HEK293 (cell line): Measurements from ENCODE around the gene SVIL.

Experiments used
- CTCF ChIA-PET: fragments of 350-600 bp; formaldehyde crosslinking; extraction: SDS; loops from one replicate; lab custom pipeline; 2021; ENCODE audit warnings: antibody characterized with exemption; lab: Yijun Ruan, JAX
- POLR2A ChIA-PET: fragments of 300-600 bp; formaldehyde crosslinking; extraction: SDS; loops from one replicate; lab custom pipeline; 2020; ENCODE audit warnings: antibody characterized with exemption, inconsistent platforms; lab: Yijun Ruan, JAX
- H3K27ac ChIP-seq: fragments of 200-500 bp; sonication (Bioruptor generic); 2 replicates; pipeline ENCODE4 v1.5.1; 2014; ENCODE audit warnings: low read depth, low read length, control low read depth, inconsistent platforms; ENCODE audit errors: extremely low read depth
- H3K36me3 ChIP-seq, 2 experiments: fragments of 200-500 bp in 1 of 2; sonication (Bioruptor generic) in 1 of 2; 1 replicate in 1 of 2; 2 replicates in 1 of 2; pipeline ENCODE4 v1.5.1; 2014 to 2017; ENCODE audit warnings: inconsistent platforms in 2 of 2, low read length in 2 of 2; ENCODE audit not compliant: control insufficient read depth in 2 of 2, insufficient read depth in 1 of 2
- H3K4me1 ChIP-seq: fragments of 200-500 bp; sonication (Bioruptor generic); 2 replicates; pipeline ENCODE4 v1.5.1; 2014; ENCODE audit warnings: mild to moderate bottlenecking, low read length, inconsistent platforms; ENCODE audit not compliant: control insufficient read depth, insufficient read depth
- H3K4me3 ChIP-seq: 2 replicates; pipeline ENCODE4 v1.5.1; 2011; ENCODE audit warnings: low read depth, mild to moderate bottlenecking, control low read depth, low read length, moderate library complexity
- H3K9me3 ChIP-seq: fragments of 200-500 bp; sonication (Bioruptor generic); 2 replicates; pipeline ENCODE4 v1.5.1; 2014; ENCODE audit warnings: low read depth, low read length, inconsistent platforms; ENCODE audit not compliant: control insufficient read depth, insufficient read depth
- FEZF1 ChIP-seq: fragments of 450-650 bp; formaldehyde crosslinking; IDR thresholded peaks from 2 replicates; pipeline ENCODE4 v1.5.1; 2016; ENCODE audit warnings: missing biosample characterization, missing genetic modification characterization
- HOXD13 ChIP-seq: sonication (generic); formaldehyde crosslinking; IDR thresholded peaks from 2 replicates; pipeline ENCODE4 v1.8.0; 2022; ENCODE audit warnings: missing genetic modification reagents, borderline replicate concordance
- RBAK ChIP-seq: fragments of 450-650 bp; formaldehyde crosslinking; IDR thresholded peaks from 2 replicates; pipeline ENCODE4 v1.5.1; 2016; ENCODE audit warnings: missing biosample characterization, missing genetic modification characterization
- TRIM28 ChIP-seq: IDR thresholded peaks from 2 replicates; pipeline ENCODE4 v1.6.1; 2011; ENCODE audit warnings: low read length, control low read depth, borderline replicate concordance
- ZFHX2 ChIP-seq: fragments of 450-650 bp; formaldehyde crosslinking; conservative IDR thresholded peaks from 2 replicates; pipeline ENCODE4 v1.5.1; 2016; ENCODE audit warnings: missing biosample characterization, missing genetic modification characterization
- ZNF48 ChIP-seq: fragments of 450-650 bp; formaldehyde crosslinking; IDR thresholded peaks from 2 replicates; pipeline ENCODE4 v1.5.1; 2016; ENCODE audit warnings: missing biosample characterization, missing genetic modification characterization
- ZNF596 ChIP-seq: fragments of 450-650 bp; IDR thresholded peaks from 2 replicates; pipeline ENCODE4 v1.5.0; 2018; ENCODE audit warnings: missing biosample characterization, mild to moderate bottlenecking, missing genetic modification characterization, moderate library complexity
- ZNF777 ChIP-seq: fragments of 450-650 bp; formaldehyde crosslinking; IDR thresholded peaks from 2 replicates; pipeline ENCODE4 v1.5.1; 2017; ENCODE audit warnings: missing biosample characterization, missing genetic modification characterization, borderline replicate concordance
- ZNF791 ChIP-seq: fragments of 450-650 bp; formaldehyde crosslinking; IDR thresholded peaks from 2 replicates; pipeline ENCODE4 v1.5.1; 2016; ENCODE audit warnings: missing biosample characterization, missing genetic modification characterization
- ZNF837 ChIP-seq: fragments of 450-650 bp; formaldehyde crosslinking; IDR thresholded peaks from 2 replicates; pipeline ENCODE4 v1.5.1; 2016; ENCODE audit warnings: missing biosample characterization, missing genetic modification characterization
- TF ChIP-seq, protein P1 (sequence below): fragments of 450-650 bp; formaldehyde crosslinking; IDR thresholded peaks from 2 replicates; pipeline ENCODE4 v1.5.1; 2016; ENCODE audit warnings: missing biosample characterization, missing genetic modification characterization
- TF ChIP-seq, protein P2 (sequence below): fragments of 450-650 bp; formaldehyde crosslinking; IDR thresholded peaks from 2 replicates; pipeline ENCODE4 v1.5.1; 2016; ENCODE audit warnings: missing biosample characterization, missing genetic modification characterization
- TF ChIP-seq, protein P3 (sequence below): fragments of 450-650 bp; formaldehyde crosslinking; IDR thresholded peaks from 2 replicates; pipeline ENCODE4 v1.5.1; 2016; ENCODE audit warnings: missing biosample characterization, missing genetic modification characterization
- TF ChIP-seq, protein P4 (sequence below): fragments of 450-650 bp; formaldehyde crosslinking; IDR thresholded peaks from 2 replicates; pipeline ENCODE4 v1.5.1; 2016; ENCODE audit warnings: missing biosample characterization, missing genetic modification characterization, borderline replicate concordance
- TF ChIP-seq, protein P5 (sequence below): fragments of 450-650 bp; formaldehyde crosslinking; IDR thresholded peaks from 2 replicates; pipeline ENCODE4 v1.5.1; 2016; ENCODE audit warnings: missing biosample characterization, missing genetic modification characterization, borderline replicate concordance

Gene SVIL

DNA sequence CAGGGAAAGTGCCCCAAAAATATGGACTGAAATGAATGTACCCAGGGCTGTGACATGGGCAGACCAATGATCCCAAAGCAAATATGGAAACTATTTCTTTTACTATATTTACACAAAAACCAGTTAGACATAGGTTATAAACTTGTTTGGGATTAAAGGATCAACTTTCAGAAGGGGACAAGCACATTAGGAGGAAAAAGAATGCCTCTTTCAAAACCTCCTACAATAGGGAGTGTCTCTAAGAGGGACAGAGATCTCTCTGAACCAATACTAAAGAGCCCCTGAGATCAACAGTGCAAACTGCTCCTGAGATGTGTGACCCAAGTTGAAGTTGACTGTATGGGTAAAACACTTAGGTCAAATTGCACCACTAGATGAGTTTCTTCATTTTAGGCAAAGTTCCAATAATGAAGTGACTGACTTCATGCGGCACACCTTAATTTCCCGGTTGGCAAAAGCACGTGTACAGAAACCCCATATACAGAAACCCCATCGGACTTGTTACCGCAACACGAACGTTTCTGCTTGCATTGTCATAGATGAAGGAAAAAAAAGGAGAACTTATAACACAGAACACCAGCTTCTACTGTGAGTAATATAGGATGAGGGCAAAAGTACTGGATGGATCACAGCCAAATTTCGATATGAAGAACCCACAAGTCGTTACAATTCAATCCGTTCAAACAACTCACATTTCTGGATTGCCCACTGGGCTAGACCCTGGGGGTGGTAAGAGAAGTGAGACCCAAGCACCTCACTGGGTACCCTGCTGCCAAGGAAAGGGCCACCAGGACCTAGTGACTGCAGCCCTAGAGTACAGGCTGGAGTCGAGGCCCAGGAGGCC lies 4.3 kb downstream of the SVIL start:
- Histone ChIP-seq H3K27ac (no peak overlapping the region), H3K4me1 (peaks cover 25% of the 10 kb centered on the region)
- CTCF ChIA-PET, result interaction anchor here (1.1 kb wide), 1 partner anchor 12 kb away, joined by 4 read pairs; no protein-coding TSS in a partner anchor
- TF ChIP-seq ZFHX2 (no peak), ZNF837 (tag by site-specific recombination) (no peak), ZNF777 (no peak), HOXD13 (CRISPR knock-in tag) (no peak), TRIM28 (no peak), ZNF48 (no peak), ZNF791 (tag by site-specific recombination) (no peak), FEZF1 (tag by site-specific recombination) (no peak), ZNF596 (tag by site-specific recombination) (no peak), RBAK (tag by site-specific recombination) (no peak)
- TF ChIP-seq, protein P1, sequence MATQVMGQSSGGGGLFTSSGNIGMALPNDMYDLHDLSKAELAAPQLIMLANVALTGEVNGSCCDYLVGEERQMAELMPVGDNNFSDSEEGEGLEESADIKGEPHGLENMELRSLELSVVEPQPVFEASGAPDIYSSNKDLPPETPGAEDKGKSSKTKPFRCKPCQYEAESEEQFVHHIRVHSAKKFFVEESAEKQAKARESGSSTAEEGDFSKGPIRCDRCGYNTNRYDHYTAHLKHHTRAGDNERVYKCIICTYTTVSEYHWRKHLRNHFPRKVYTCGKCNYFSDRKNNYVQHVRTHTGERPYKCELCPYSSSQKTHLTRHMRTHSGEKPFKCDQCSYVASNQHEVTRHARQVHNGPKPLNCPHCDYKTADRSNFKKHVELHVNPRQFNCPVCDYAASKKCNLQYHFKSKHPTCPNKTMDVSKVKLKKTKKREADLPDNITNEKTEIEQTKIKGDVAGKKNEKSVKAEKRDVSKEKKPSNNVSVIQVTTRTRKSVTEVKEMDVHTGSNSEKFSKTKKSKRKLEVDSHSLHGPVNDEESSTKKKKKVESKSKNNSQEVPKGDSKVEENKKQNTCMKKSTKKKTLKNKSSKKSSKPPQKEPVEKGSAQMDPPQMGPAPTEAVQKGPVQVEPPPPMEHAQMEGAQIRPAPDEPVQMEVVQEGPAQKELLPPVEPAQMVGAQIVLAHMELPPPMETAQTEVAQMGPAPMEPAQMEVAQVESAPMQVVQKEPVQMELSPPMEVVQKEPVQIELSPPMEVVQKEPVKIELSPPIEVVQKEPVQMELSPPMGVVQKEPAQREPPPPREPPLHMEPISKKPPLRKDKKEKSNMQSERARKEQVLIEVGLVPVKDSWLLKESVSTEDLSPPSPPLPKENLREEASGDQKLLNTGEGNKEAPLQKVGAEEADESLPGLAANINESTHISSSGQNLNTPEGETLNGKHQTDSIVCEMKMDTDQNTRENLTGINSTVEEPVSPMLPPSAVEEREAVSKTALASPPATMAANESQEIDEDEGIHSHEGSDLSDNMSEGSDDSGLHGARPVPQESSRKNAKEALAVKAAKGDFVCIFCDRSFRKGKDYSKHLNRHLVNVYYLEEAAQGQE (tag by site-specific recombination), result no peak
- TF ChIP-seq, protein P2, sequence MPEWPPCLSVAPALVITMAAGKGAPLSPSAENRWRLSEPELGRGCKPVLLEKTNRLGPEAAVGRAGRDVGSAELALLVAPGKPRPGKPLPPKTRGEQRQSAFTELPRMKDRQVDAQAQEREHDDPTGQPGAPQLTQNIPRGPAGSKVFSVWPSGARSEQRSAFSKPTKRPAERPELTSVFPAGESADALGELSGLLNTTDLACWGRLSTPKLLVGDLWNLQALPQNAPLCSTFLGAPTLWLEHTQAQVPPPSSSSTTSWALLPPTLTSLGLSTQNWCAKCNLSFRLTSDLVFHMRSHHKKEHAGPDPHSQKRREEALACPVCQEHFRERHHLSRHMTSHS (tag by site-specific recombination), result no peak
- TF ChIP-seq, protein P3, sequence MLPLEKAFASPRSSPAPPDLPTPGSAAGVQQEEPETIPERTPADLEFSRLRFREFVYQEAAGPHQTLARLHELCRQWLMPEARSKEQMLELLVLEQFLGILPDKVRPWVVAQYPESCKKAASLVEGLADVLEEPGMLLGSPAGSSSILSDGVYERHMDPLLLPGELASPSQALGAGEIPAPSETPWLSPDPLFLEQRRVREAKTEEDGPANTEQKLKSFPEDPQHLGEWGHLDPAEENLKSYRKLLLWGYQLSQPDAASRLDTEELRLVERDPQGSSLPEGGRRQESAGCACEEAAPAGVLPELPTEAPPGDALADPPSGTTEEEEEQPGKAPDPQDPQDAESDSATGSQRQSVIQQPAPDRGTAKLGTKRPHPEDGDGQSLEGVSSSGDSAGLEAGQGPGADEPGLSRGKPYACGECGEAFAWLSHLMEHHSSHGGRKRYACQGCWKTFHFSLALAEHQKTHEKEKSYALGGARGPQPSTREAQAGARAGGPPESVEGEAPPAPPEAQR (tag by site-specific recombination), result no peak
- TF ChIP-seq, protein P4, sequence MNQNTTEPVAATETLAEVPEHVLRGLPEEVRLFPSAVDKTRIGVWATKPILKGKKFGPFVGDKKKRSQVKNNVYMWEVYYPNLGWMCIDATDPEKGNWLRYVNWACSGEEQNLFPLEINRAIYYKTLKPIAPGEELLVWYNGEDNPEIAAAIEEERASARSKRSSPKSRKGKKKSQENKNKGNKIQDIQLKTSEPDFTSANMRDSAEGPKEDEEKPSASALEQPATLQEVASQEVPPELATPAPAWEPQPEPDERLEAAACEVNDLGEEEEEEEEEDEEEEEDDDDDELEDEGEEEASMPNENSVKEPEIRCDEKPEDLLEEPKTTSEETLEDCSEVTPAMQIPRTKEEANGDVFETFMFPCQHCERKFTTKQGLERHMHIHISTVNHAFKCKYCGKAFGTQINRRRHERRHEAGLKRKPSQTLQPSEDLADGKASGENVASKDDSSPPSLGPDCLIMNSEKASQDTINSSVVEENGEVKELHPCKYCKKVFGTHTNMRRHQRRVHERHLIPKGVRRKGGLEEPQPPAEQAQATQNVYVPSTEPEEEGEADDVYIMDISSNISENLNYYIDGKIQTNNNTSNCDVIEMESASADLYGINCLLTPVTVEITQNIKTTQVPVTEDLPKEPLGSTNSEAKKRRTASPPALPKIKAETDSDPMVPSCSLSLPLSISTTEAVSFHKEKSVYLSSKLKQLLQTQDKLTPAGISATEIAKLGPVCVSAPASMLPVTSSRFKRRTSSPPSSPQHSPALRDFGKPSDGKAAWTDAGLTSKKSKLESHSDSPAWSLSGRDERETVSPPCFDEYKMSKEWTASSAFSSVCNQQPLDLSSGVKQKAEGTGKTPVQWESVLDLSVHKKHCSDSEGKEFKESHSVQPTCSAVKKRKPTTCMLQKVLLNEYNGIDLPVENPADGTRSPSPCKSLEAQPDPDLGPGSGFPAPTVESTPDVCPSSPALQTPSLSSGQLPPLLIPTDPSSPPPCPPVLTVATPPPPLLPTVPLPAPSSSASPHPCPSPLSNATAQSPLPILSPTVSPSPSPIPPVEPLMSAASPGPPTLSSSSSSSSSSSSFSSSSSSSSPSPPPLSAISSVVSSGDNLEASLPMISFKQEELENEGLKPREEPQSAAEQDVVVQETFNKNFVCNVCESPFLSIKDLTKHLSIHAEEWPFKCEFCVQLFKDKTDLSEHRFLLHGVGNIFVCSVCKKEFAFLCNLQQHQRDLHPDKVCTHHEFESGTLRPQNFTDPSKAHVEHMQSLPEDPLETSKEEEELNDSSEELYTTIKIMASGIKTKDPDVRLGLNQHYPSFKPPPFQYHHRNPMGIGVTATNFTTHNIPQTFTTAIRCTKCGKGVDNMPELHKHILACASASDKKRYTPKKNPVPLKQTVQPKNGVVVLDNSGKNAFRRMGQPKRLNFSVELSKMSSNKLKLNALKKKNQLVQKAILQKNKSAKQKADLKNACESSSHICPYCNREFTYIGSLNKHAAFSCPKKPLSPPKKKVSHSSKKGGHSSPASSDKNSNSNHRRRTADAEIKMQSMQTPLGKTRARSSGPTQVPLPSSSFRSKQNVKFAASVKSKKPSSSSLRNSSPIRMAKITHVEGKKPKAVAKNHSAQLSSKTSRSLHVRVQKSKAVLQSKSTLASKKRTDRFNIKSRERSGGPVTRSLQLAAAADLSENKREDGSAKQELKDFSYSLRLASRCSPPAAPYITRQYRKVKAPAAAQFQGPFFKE (tag by site-specific recombination), result no peak
- TF ChIP-seq, protein P5, sequence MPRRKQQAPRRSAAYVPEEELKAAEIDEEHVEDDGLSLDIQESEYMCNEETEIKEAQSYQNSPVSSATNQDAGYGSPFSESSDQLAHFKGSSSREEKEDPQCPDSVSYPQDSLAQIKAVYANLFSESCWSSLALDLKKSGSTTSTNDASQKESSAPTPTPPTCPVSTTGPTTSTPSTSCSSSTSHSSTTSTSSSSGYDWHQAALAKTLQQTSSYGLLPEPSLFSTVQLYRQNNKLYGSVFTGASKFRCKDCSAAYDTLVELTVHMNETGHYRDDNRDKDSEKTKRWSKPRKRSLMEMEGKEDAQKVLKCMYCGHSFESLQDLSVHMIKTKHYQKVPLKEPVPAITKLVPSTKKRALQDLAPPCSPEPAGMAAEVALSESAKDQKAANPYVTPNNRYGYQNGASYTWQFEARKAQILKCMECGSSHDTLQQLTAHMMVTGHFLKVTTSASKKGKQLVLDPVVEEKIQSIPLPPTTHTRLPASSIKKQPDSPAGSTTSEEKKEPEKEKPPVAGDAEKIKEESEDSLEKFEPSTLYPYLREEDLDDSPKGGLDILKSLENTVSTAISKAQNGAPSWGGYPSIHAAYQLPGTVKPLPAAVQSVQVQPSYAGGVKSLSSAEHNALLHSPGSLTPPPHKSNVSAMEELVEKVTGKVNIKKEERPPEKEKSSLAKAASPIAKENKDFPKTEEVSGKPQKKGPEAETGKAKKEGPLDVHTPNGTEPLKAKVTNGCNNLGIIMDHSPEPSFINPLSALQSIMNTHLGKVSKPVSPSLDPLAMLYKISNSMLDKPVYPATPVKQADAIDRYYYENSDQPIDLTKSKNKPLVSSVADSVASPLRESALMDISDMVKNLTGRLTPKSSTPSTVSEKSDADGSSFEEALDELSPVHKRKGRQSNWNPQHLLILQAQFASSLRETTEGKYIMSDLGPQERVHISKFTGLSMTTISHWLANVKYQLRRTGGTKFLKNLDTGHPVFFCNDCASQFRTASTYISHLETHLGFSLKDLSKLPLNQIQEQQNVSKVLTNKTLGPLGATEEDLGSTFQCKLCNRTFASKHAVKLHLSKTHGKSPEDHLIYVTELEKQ (tag by site-specific recombination), result no peak
- TF ChIP-seq, all 188 proteins: peak for 0
- POLR2A ChIA-PET, result no interaction called here
- H3K36me3 ChIP-seq, result no peaks in the 10 kb centered on the region
- no peaks in the 10 kb centered on the region for H3K9me3 ChIP-seq
- no peak overlapping the region for H3K4me3 ChIP-seq
